ENCODE measurements around the gene SELENOP. TPM values are rescaled to one million over a fixed set of nuclear protein-coding genes. Genes with fewer than 3 reads are reported as not detected.

Gene SELENOP
- total RNA-seq, 1 experiment from 2014 or later: 1.9 TPM

GRCh38 chr5:42813533-42813932 is 1.8 kb upstream of the SELENOP start:
- Histone ChIP-seq H3K27ac (ENCODE audit: low read depth, low read length, poor library complexity, severe bottlenecking) (no peak overlapping the region), H3K27me3 (replicated peaks; ENCODE audit: insufficient read depth, low read depth, low read length, poor library complexity) (no peaks in the 10 kb centered on the region), H3K4me3 (ENCODE audit: low read depth, low read length, poor library complexity, severe bottlenecking) (no peak overlapping the region), H3K36me3 (ENCODE audit: insufficient read depth, low read length, poor library complexity, severe bottlenecking) (no peaks in the 10 kb centered on the region), H3K4me1 (ENCODE audit: insufficient read depth, low read length, poor library complexity, severe bottlenecking) (no peaks in the 10 kb centered on the region), H3K9me3 (ENCODE audit: low read depth, low read length, poor library complexity, severe bottlenecking) (no peaks in the 10 kb centered on the region)
- TF ChIP-seq EZH2 (IDR thresholded peaks at IDR 0.05; ENCODE audit: borderline replicate concordance, low read depth, low read length, poor library complexity, severe bottlenecking): no peak
- TF ChIP-seq, protein P1, sequence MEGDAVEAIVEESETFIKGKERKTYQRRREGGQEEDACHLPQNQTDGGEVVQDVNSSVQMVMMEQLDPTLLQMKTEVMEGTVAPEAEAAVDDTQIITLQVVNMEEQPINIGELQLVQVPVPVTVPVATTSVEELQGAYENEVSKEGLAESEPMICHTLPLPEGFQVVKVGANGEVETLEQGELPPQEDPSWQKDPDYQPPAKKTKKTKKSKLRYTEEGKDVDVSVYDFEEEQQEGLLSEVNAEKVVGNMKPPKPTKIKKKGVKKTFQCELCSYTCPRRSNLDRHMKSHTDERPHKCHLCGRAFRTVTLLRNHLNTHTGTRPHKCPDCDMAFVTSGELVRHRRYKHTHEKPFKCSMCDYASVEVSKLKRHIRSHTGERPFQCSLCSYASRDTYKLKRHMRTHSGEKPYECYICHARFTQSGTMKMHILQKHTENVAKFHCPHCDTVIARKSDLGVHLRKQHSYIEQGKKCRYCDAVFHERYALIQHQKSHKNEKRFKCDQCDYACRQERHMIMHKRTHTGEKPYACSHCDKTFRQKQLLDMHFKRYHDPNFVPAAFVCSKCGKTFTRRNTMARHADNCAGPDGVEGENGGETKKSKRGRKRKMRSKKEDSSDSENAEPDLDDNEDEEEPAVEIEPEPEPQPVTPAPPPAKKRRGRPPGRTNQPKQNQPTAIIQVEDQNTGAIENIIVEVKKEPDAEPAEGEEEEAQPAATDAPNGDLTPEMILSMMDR (conservative IDR thresholded peaks at IDR 0.05; ENCODE audit: low read depth, low read length): no peak
- DNase-seq (ENCODE audit: low spot score): peak; percentile 31
- intact Hi-C loops (cut with micrococcal nuclease; ENCODE audit: unreplicated experiment): no loop called here
- ChIA-PET POLR2A (ENCODE audit: low non-redundant PET) (no interaction called here), CTCF (no interaction called here)
- BruUV-seq (replicated peaks): no TSS peak

GRCh38 chr5:42812620-42813019 is 928 bp upstream of the SELENOP start:
- TF ChIP-seq, protein P1 (conservative IDR thresholded peaks at IDR 0.05; ENCODE audit: low read depth, low read length): no peak
- no peak for TF ChIP-seq EZH2 (IDR thresholded peaks at IDR 0.05; ENCODE audit: borderline replicate concordance, low read depth, low read length, poor library complexity, severe bottlenecking)
- BruUV-seq (replicated peaks): no TSS peak
- Histone ChIP-seq H3K27ac (ENCODE audit: low read depth, low read length, poor library complexity, severe bottlenecking) (no peak overlapping the region), H3K4me3 (ENCODE audit: low read depth, low read length, poor library complexity, severe bottlenecking) (no peak overlapping the region), H3K27me3 (replicated peaks; ENCODE audit: insufficient read depth, low read depth, low read length, poor library complexity) (no peaks in the 10 kb centered on the region), H3K9me3 (ENCODE audit: low read depth, low read length, poor library complexity, severe bottlenecking) (no peaks in the 10 kb centered on the region), H3K36me3 (ENCODE audit: insufficient read depth, low read length, poor library complexity, severe bottlenecking) (no peaks in the 10 kb centered on the region), H3K4me1 (ENCODE audit: insufficient read depth, low read length, poor library complexity, severe bottlenecking) (no peaks in the 10 kb centered on the region)
- intact Hi-C loops (cut with micrococcal nuclease; ENCODE audit: unreplicated experiment): no loop called here
- ChIA-PET POLR2A (ENCODE audit: low non-redundant PET) (interaction anchor here (0.6 kb wide), 1 partner anchor 92 kb away, joined by 3 read pairs; no protein-coding TSS in a partner anchor), CTCF (no interaction called here)
- DNase-seq (ENCODE audit: low spot score): no peak

- TF ChIP-seq, protein P1 (conservative IDR thresholded peaks at IDR 0.05; ENCODE audit: low read depth, low read length): no peak
- no peak for TF ChIP-seq EZH2 (IDR thresholded peaks at IDR 0.05; ENCODE audit: borderline replicate concordance, low read depth, low read length, poor library complexity, severe bottlenecking)
- Histone ChIP-seq H3K4me1 (ENCODE audit: insufficient read depth, low read length, poor library complexity, severe bottlenecking) (no peaks in the 10 kb centered on the region), H3K27me3 (replicated peaks; ENCODE audit: insufficient read depth, low read depth, low read length, poor library complexity) (no peaks in the 10 kb centered on the region), H3K27ac (ENCODE audit: low read depth, low read length, poor library complexity, severe bottlenecking) (no peak overlapping the region), H3K4me3 (ENCODE audit: low read depth, low read length, poor library complexity, severe bottlenecking) (no peak overlapping the region), H3K9me3 (ENCODE audit: low read depth, low read length, poor library complexity, severe bottlenecking) (no peaks in the 10 kb centered on the region), H3K36me3 (ENCODE audit: insufficient read depth, low read length, poor library complexity, severe bottlenecking) (no peaks in the 10 kb centered on the region)
- POLR2A ChIA-PET (ENCODE audit: low non-redundant PET): no interaction called here
- CTCF ChIA-PET: no interaction called here
- DNase-seq (ENCODE audit: low spot score): no peak
- no TSS peak for BruUV-seq (replicated peaks)
- intact Hi-C loops (cut with micrococcal nuclease; ENCODE audit: unreplicated experiment): no loop called here
Measured at GRCh38 chr5:42810834-42811590, 680 bp downstream of the SELENOP start.
